HEK293 (cell line): ENCODE measurements around the gene RIPOR1.

Experiments used
- HOXA7 ChIP-seq: sonication (generic); formaldehyde crosslinking; IDR thresholded peaks from 2 replicates; pipeline ENCODE4 v1.8.1; 2022; ENCODE audit warnings: missing genetic modification reagents, borderline replicate concordance
- KLF10 ChIP-seq: fragments of 450-650 bp; IDR thresholded peaks from 2 replicates; pipeline ENCODE4 v1.5.1; 2018; ENCODE audit warnings: missing biosample characterization, mild to moderate bottlenecking, missing genetic modification characterization
- KLF8 ChIP-seq: fragments of 450-650 bp; formaldehyde crosslinking; IDR thresholded peaks from 2 replicates; pipeline ENCODE4 v1.5.1; 2016; ENCODE audit warnings: missing biosample characterization, missing genetic modification characterization
- MEIS1 ChIP-seq: sonication (generic); formaldehyde crosslinking; IDR thresholded peaks from 2 replicates; pipeline ENCODE4 v1.8.1; 2022; ENCODE audit warnings: missing genetic modification reagents, mild to moderate bottlenecking, borderline replicate concordance
- PRDM1 ChIP-seq: fragments of 450-650 bp; formaldehyde crosslinking; IDR thresholded peaks from 2 replicates; pipeline ENCODE4; 2016; ENCODE audit warnings: missing biosample characterization, missing genetic modification characterization
- PRDM4 ChIP-seq: fragments of 450-650 bp; formaldehyde crosslinking; IDR thresholded peaks from 2 replicates; pipeline ENCODE4 v1.5.1; 2017; ENCODE audit warnings: missing biosample characterization, missing genetic modification characterization
- SCRT2 ChIP-seq: fragments of 450-650 bp; formaldehyde crosslinking; IDR thresholded peaks from 2 replicates; pipeline ENCODE4 v1.5.1; 2016; ENCODE audit warnings: missing biosample characterization, missing genetic modification characterization
- WT1 ChIP-seq: fragments of 450-650 bp; formaldehyde crosslinking; IDR thresholded peaks from 2 replicates; pipeline ENCODE4 v1.5.1; 2016; ENCODE audit warnings: missing biosample characterization, missing genetic modification characterization
- ZBTB11 ChIP-seq: fragments of 450-650 bp; formaldehyde crosslinking; conservative IDR thresholded peaks from 2 replicates; pipeline ENCODE4 v1.5.1; 2016; ENCODE audit warnings: low read depth, missing biosample characterization, missing genetic modification characterization
- ZBTB20 ChIP-seq: fragments of 450-650 bp; formaldehyde crosslinking; IDR thresholded peaks from 2 replicates; pipeline ENCODE4 v1.5.1; 2016; ENCODE audit warnings: missing biosample characterization, missing genetic modification characterization
- ZBTB48 ChIP-seq: fragments of 450-650 bp; formaldehyde crosslinking; IDR thresholded peaks from 2 replicates; pipeline ENCODE4 v1.5.1; 2016; ENCODE audit warnings: missing biosample characterization, missing genetic modification characterization
- ZBTB7A ChIP-seq: fragments of 450-650 bp; formaldehyde crosslinking; IDR thresholded peaks from 2 replicates; pipeline ENCODE4 v1.5.1; 2016; ENCODE audit warnings: low read depth, missing biosample characterization, missing genetic modification characterization
- ZBTB8A ChIP-seq: fragments of 450-650 bp; formaldehyde crosslinking; IDR thresholded peaks from 2 replicates; pipeline ENCODE4 v1.5.1; 2016; ENCODE audit warnings: missing biosample characterization, missing genetic modification characterization
- ZNF112 ChIP-seq: fragments of 450-650 bp; formaldehyde crosslinking; IDR thresholded peaks from 2 replicates; pipeline ENCODE4 v1.5.0; 2017; ENCODE audit warnings: missing biosample characterization, missing genetic modification characterization
- ZNF280D ChIP-seq: fragments of 450-650 bp; formaldehyde crosslinking; IDR thresholded peaks from 2 replicates; pipeline ENCODE4 v1.5.1; 2016; ENCODE audit warnings: missing biosample characterization, missing genetic modification characterization
- ZNF311 ChIP-seq: fragments of 450-650 bp; formaldehyde crosslinking; IDR thresholded peaks from 2 replicates; pipeline ENCODE4 v1.5.1; 2017; ENCODE audit warnings: missing biosample characterization, missing genetic modification characterization, borderline replicate concordance
- ZNF341 ChIP-seq: fragments of 450-650 bp; formaldehyde crosslinking; IDR thresholded peaks from 2 replicates; pipeline ENCODE4; 2016; ENCODE audit warnings: low read depth, missing biosample characterization, missing genetic modification characterization
- ZNF350 ChIP-seq: fragments of 450-650 bp; formaldehyde crosslinking; IDR thresholded peaks from 2 replicates; pipeline ENCODE4 v1.5.0; 2017; ENCODE audit warnings: missing biosample characterization, mild to moderate bottlenecking, missing genetic modification characterization
- ZNF404 ChIP-seq: fragments of 450-650 bp; formaldehyde crosslinking; IDR thresholded peaks from 2 replicates; pipeline ENCODE4 v1.5.1; 2017; ENCODE audit warnings: missing biosample characterization, missing genetic modification characterization
- ZNF423 ChIP-seq: fragments of 450-650 bp; formaldehyde crosslinking; IDR thresholded peaks from 2 replicates; pipeline ENCODE4 v1.5.1; 2016; ENCODE audit warnings: missing biosample characterization, missing genetic modification characterization
- ZNF473 ChIP-seq: fragments of 450-650 bp; formaldehyde crosslinking; IDR thresholded peaks from 2 replicates; pipeline ENCODE4 v1.5.1; 2017; ENCODE audit warnings: missing biosample characterization, missing genetic modification characterization
- ZNF501 ChIP-seq: fragments of 450-650 bp; formaldehyde crosslinking; IDR thresholded peaks from 2 replicates; pipeline ENCODE4 v1.5.1; 2016; ENCODE audit warnings: missing biosample characterization, missing genetic modification characterization
- ZNF529 ChIP-seq: fragments of 450-650 bp; formaldehyde crosslinking; IDR thresholded peaks from 2 replicates; pipeline ENCODE4 v1.5.1; 2017; ENCODE audit warnings: missing genetic modification characterization, missing biosample characterization; ENCODE audit not compliant: insufficient replicate concordance
- ZNF600 ChIP-seq: fragments of 450-650 bp; formaldehyde crosslinking; IDR thresholded peaks from 2 replicates; pipeline ENCODE4 v1.5.1; 2016; ENCODE audit warnings: missing biosample characterization, missing genetic modification characterization
- ZNF658 ChIP-seq: fragments of 450-650 bp; formaldehyde crosslinking; IDR thresholded peaks from 2 replicates; pipeline ENCODE4; 2016; ENCODE audit warnings: missing biosample characterization, missing genetic modification characterization
- ZNF701 ChIP-seq: fragments of 450-650 bp; formaldehyde crosslinking; IDR thresholded peaks from 2 replicates; pipeline ENCODE4 v1.5.1; 2016; ENCODE audit warnings: missing biosample characterization, missing genetic modification characterization
- ZNF768 ChIP-seq: fragments of 450-650 bp; formaldehyde crosslinking; IDR thresholded peaks from 2 replicates; pipeline ENCODE4 v1.5.1; 2018; ENCODE audit warnings: missing biosample characterization, mild to moderate bottlenecking, missing genetic modification characterization
- ZSCAN18 ChIP-seq: fragments of 450-650 bp; formaldehyde crosslinking; IDR thresholded peaks from 2 replicates; pipeline ENCODE4 v1.5.1; 2016; ENCODE audit warnings: missing biosample characterization, missing genetic modification characterization
- ZXDB ChIP-seq: fragments of 450-650 bp; formaldehyde crosslinking; IDR thresholded peaks from 2 replicates; pipeline ENCODE4 v1.5.1; 2016; ENCODE audit warnings: missing biosample characterization, missing genetic modification characterization

RIPOR1 gene

GRCh38 chr16:67521095-67521804, 7.4 kb upstream of the RIPOR1 start (continued):
- TF ChIP-seq ZNF529 (tag by site-specific recombination) (no peak), PRDM4 (tag by site-specific recombination) (no peak), HOXA7 (CRISPR knock-in tag) (no peak), SCRT2 (peak; percentile 53; the same call in 1 of the 2 replicates), ZBTB8A (tag by site-specific recombination) (peak; percentile 51; the same call in 1 of the 2 replicates), KLF10 (tag by site-specific recombination) (peak; percentile 49; the same call in 1 of the 2 replicates), ZBTB11 (tag by site-specific recombination) (peak; percentile 41; the same call in 1 of the 2 replicates), PRDM1 (tag by site-specific recombination) (no peak), ZNF701 (no peak), ZNF280D (tag by site-specific recombination) (no peak), ZBTB20 (tag by site-specific recombination) (peak; percentile 85), ZNF658 (tag by site-specific recombination) (no peak), MEIS1 (no peak), ZNF768 (tag by site-specific recombination) (peak; percentile 62; the same call in 1 of the 2 replicates), ZNF311 (tag by site-specific recombination) (no peak), ZNF473 (tag by site-specific recombination) (no peak), ZBTB48 (tag by site-specific recombination) (peak; percentile 91), ZNF600 (tag by site-specific recombination) (peak; percentile 62), ZNF112 (no peak), WT1 (tag by site-specific recombination) (peak; percentile 48; the same call in 1 of the 2 replicates), ZNF423 (tag by site-specific recombination) (peak; percentile 78), ZNF404 (tag by site-specific recombination) (no peak), ZBTB7A (tag by site-specific recombination) (0 out of 2 replicates have a peak, but pooled peaks have one; percentile 69), ZNF501 (tag by site-specific recombination) (peak; percentile 54; the same call in 1 of the 2 replicates), ZNF350 (tag by site-specific recombination) (no peak), ZNF341 (0 out of 2 replicates have a peak, but pooled peaks have one; percentile 21), ZXDB (tag by site-specific recombination) (peak; percentile 72), KLF8 (peak; percentile 93), ZSCAN18 (tag by site-specific recombination) (no peak)
